GM23338 (cell line): ENCODE data around the gene SPG21. TPM values are rescaled to one million over a fixed set of nuclear protein-coding genes. Genes with fewer than 3 reads are reported as not detected.
"Not testable (repeated sequence)": the region's sequence is repeated elsewhere in the genome, so short reads cannot be mapped to it uniquely, and the experiment has no call there.

Experiments
- ATAC-seq: fragments of 200-7000 bp; cut with Tn5 transposase; 3 replicates; pipeline ENCODE4 v1.9.1; 2020
- DNase-seq: peaks from one replicate; pipeline ENCODE4 v3.0.0-alpha.2; 2015; ENCODE audit warnings: low spot score
- H2AFZ ChIP-seq: fragments of 200-600 bp; sonication (generic); 2 replicates; pipeline ENCODE4 v1.8.0; 2016; ENCODE audit warnings: antibody characterized with exemption, mild to moderate bottlenecking, moderate library complexity
- H3F3A ChIP-seq: fragments of 200-600 bp; sonication (generic); replicated peaks from 2 replicates; pipeline ENCODE4 v1.8.0; 2017; ENCODE audit warnings: antibody characterized with exemption, mixed run types, low read depth
- H3K27ac ChIP-seq: fragments of 200-600 bp; sonication (generic); 2 replicates; pipeline ENCODE4 v1.6.1; 2016; ENCODE audit warnings: low read depth
- H3K27me3 ChIP-seq: fragments of 200-600 bp; sonication (generic); 2 replicates; pipeline ENCODE4 v1.8.0; 2016; ENCODE audit warnings: mild to moderate bottlenecking, mixed run types, moderate library complexity; ENCODE audit not compliant: insufficient read depth
- H3K36me3 ChIP-seq: fragments of 200-600 bp; sonication (generic); 2 replicates; pipeline ENCODE4 v1.8.0; 2016; ENCODE audit warnings: mild to moderate bottlenecking; ENCODE audit not compliant: insufficient read depth
- H3K4me1 ChIP-seq: fragments of 200-600 bp; sonication (generic); 2 replicates; pipeline ENCODE4 v1.8.0; 2016; ENCODE audit warnings: mild to moderate bottlenecking, moderate library complexity; ENCODE audit not compliant: insufficient read depth
- H3K4me2 ChIP-seq: fragments of 200-600 bp; sonication (generic); 2 replicates; pipeline ENCODE4 v1.7.1; 2017; ENCODE audit warnings: mixed run types
- H3K4me3 ChIP-seq: fragments of 200-600 bp; sonication (generic); 2 replicates; pipeline ENCODE4 v1.6.1; 2016; ENCODE audit warnings: mixed run types
- H3K79me2 ChIP-seq: fragments of 200-600 bp; sonication (generic); replicated peaks from 2 replicates; pipeline ENCODE4 v1.8.0; 2017; ENCODE audit warnings: mild to moderate bottlenecking; ENCODE audit not compliant: insufficient read depth
- H3K9me2 ChIP-seq: fragments of 200-600 bp; sonication (generic); 2 replicates; pipeline ENCODE4 v1.8.0; 2017; ENCODE audit not compliant: insufficient read depth
- H4K20me1 ChIP-seq: fragments of 200-600 bp; sonication (generic); replicated peaks from 2 replicates; pipeline ENCODE4 v1.8.0; 2017; ENCODE audit warnings: mild to moderate bottlenecking; ENCODE audit not compliant: insufficient read depth
- H3K27ac Mint-ChIP-seq: 2 replicates; pipeline ENCODE4 v1.8.0; 2020; ENCODE audit warnings: inconsistent platforms, mild to moderate bottlenecking, moderate library complexity, mixed read lengths
- H3K27me3 Mint-ChIP-seq: 3 replicates; pipeline ENCODE4 v1.8.0; 2022; ENCODE audit warnings: low read depth, mild to moderate bottlenecking, moderate library complexity, mixed read lengths, inconsistent platforms; ENCODE audit not compliant: insufficient read depth, poor library complexity
- H3K36me3 Mint-ChIP-seq: 3 replicates; pipeline ENCODE4 v1.8.0; 2021; ENCODE audit warnings: low read depth, mild to moderate bottlenecking, inconsistent platforms, moderate library complexity, mixed read lengths
- H3K4me1 Mint-ChIP-seq: 3 replicates; pipeline ENCODE4 v1.8.0; 2020; ENCODE audit warnings: mild to moderate bottlenecking, inconsistent platforms, mixed read lengths
- H3K4me3 Mint-ChIP-seq: 3 replicates; pipeline ENCODE4 v1.8.0; 2021; ENCODE audit warnings: moderate library complexity, mild to moderate bottlenecking, inconsistent platforms, mixed read lengths
- H3K9me3 Mint-ChIP-seq: 3 replicates; pipeline ENCODE4 v1.8.0; 2020; ENCODE audit warnings: moderate library complexity, mild to moderate bottlenecking, inconsistent platforms, mixed read lengths
- CREB1 ChIP-seq: fragments of 250-450 bp; sonication (Bioruptor Pico); IDR thresholded peaks from 2 replicates; pipeline ENCODE4 v1.5.0; 2020; ENCODE audit warnings: low read depth, mild to moderate bottlenecking, moderate library complexity
- EZH2 ChIP-seq: fragments of 200-600 bp; sonication (generic); IDR thresholded peaks from one replicate; pipeline ENCODE4 v1.8.0; 2017; ENCODE audit warnings: antibody characterized with exemption, mild to moderate bottlenecking, low read depth; ENCODE audit not compliant: unreplicated experiment
- EZH2phosphoT487 ChIP-seq: fragments of 200-600 bp; sonication (generic); IDR thresholded peaks from one replicate; pipeline ENCODE4 v1.8.1; 2018; ENCODE audit warnings: antibody characterized with exemption; ENCODE audit not compliant: unreplicated experiment
- JUNB ChIP-seq: IDR thresholded peaks from one replicate; pipeline ENCODE4 v1.6.1; 2016; ENCODE audit warnings: antibody characterized with exemption; ENCODE audit not compliant: unreplicated experiment
- NANOG ChIP-seq: IDR thresholded peaks from 2 replicates; pipeline ENCODE4 v1.6.1; 2016; ENCODE audit warnings: antibody characterized with exemption, borderline replicate concordance
- REST ChIP-seq: IDR thresholded peaks from one replicate; pipeline ENCODE4 v1.6.1; 2018; ENCODE audit warnings: antibody characterized with exemption; ENCODE audit not compliant: unreplicated experiment
- STAT1 ChIP-seq: IDR thresholded peaks from one replicate; pipeline ENCODE4 v1.6.1; 2016; ENCODE audit warnings: antibody characterized with exemption; ENCODE audit not compliant: unreplicated experiment
- ZNF331 ChIP-seq: fragments of 250-450 bp; sonication (Bioruptor Pico); IDR thresholded peaks from 2 replicates; pipeline ENCODE4 v1.5.0; 2020; ENCODE audit warnings: low read depth, mild to moderate bottlenecking, moderate library complexity
- polyA plus RNA-seq: library from polyadenylated mRNA; unstranded; fragments of >200 nt; fragmentation: Nextera tagmentation; extraction: Ambion mirVana; gene quantifications from 2 replicates; pipeline ENCODE4 v1.2.1, GENCODE V29; 2016
- total RNA-seq: library from RNA; depleted of rRNA; stranded (reverse); fragments of >200 nt; shearing (Covaris generic); gene quantifications from 2 replicates; pipeline ENCODE4 v1.2.3, GENCODE V29; 2014
- TF ChIP-seq, protein P1 (sequence below), 2 experiments: fragments of 200-600 bp in 1 of 2; sonication (generic) in 1 of 2; conservative IDR thresholded peaks; 2 replicates each; pipeline versions ENCODE4 v1.5.1 to v1.6.1; 2016 to 2017; ENCODE audit warnings: antibody characterized with exemption in 2 of 2, low read depth in 2 of 2, mild to moderate bottlenecking in 2 of 2, moderate library complexity in 1 of 2

Gene SPG21
- total and polyA plus RNA-seq, 2 experiments from 2014 or later = 81.0 to 102 TPM

DNA sequence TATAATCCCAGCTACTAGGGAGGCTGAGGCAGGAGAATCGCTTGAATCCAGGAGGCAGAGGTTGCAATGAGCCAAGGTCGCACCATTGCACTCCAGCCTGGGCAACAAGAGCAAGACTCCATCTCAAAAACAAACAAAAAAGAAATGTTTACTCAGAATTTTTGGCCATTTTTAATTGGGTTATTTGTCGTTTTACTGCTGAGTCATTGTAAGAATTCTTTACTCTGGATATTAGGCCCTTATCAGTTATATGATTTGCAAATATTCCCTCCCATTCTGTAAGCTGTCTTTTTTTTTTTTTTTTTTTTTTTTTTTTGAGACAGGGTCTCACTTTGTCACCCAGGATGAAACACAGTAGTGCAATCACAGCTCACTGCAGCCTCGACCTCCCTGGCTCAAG is 21.5 kb upstream of the SPG21 start:
- H3K9me3 Mint-ChIP-seq, H3K27me3 Mint-ChIP-seq, H3F3A ChIP-seq, H3K9me2 ChIP-seq, H3K4me1 Mint-ChIP-seq, ATAC-seq, H3K4me2 ChIP-seq, H4K20me1 ChIP-seq, H3K4me1 ChIP-seq, DNase-seq, H3K79me2 ChIP-seq, H3K27ac ChIP-seq, H2AFZ ChIP-seq, H3K27ac Mint-ChIP-seq, H3K36me3 ChIP-seq, H3K4me3 ChIP-seq, H3K4me3 Mint-ChIP-seq, H3K27me3 ChIP-seq: not testable (repeated sequence)
- peaks cover 45% of the 10 kb centered on the region for H3K36me3 Mint-ChIP-seq

- no peaks in the 10 kb centered on the region for H4K20me1 ChIP-seq
- H3K79me2 ChIP-seq = no peaks in the 10 kb centered on the region
- no peaks in the 10 kb centered on the region for H3K9me2 ChIP-seq
- H3F3A ChIP-seq = no peaks in the 10 kb centered on the region
- no peaks in the 10 kb centered on the region for H3K4me1 ChIP-seq
- ATAC-seq = peak; percentile 65
- H3K4me2 ChIP-seq = no peak overlapping the region
- H3K36me3 ChIP-seq = no peaks in the 10 kb centered on the region
- Mint-ChIP-seq H3K27ac (no peak overlapping the region), H3K27me3 (no peaks in the 10 kb centered on the region), H3K4me1 (peaks cover 3% of the 10 kb centered on the region), H3K9me3 (peaks cover 4% of the 10 kb centered on the region; the same call in 1 of the 3 replicates), H3K4me3 (no peak overlapping the region), H3K36me3 (peaks cover 37% of the 10 kb centered on the region)
- H3K27me3 ChIP-seq = no peaks in the 10 kb centered on the region
- H2AFZ ChIP-seq = no peak overlapping the region
- no peak overlapping the region for H3K4me3 ChIP-seq
- no peak overlapping the region for H3K27ac ChIP-seq
- TF ChIP-seq STAT1 = no peak
- TF ChIP-seq, protein P1, sequence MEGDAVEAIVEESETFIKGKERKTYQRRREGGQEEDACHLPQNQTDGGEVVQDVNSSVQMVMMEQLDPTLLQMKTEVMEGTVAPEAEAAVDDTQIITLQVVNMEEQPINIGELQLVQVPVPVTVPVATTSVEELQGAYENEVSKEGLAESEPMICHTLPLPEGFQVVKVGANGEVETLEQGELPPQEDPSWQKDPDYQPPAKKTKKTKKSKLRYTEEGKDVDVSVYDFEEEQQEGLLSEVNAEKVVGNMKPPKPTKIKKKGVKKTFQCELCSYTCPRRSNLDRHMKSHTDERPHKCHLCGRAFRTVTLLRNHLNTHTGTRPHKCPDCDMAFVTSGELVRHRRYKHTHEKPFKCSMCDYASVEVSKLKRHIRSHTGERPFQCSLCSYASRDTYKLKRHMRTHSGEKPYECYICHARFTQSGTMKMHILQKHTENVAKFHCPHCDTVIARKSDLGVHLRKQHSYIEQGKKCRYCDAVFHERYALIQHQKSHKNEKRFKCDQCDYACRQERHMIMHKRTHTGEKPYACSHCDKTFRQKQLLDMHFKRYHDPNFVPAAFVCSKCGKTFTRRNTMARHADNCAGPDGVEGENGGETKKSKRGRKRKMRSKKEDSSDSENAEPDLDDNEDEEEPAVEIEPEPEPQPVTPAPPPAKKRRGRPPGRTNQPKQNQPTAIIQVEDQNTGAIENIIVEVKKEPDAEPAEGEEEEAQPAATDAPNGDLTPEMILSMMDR (conservative IDR thresholded peaks at IDR 0.05; ENCODE audit: low read depth in 2 of 2) = peak; percentile 20 to 50; a peak in 3 of 4 replicates
- no peak for TF ChIP-seq CREB1 (CRISPR knock-in tag)
- TF ChIP-seq NANOG = no peak
- TF ChIP-seq EZH2phosphoT487 = no peak
- peak; percentile 45 for DNase-seq
Observed at GRCh38 chr15:65008983-65009382, 19.3 kb upstream of the SPG21 start.

DNA sequence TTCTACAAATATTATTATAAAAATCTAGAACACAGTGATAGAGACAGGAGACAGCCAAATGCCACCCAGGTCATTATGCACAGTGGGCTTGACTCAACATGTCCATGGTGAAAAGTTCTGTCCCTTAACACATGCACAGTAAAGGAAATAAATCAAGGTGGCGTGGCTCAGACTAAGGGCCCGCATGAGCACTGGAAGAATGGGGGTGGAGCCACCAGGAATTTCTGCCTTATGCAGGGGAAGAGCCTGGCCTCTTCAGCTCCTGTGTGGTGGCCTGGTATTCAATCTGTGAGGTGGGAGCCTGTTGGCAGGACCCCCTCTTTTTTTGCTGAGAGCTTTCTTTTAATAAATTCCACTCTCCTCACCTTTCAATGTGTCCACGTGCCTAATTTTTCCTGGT is 17.2 kb upstream of the SPG21 start:
- Mint-ChIP-seq H3K4me1 (peaks cover 3% of the 10 kb centered on the region), H3K36me3 (peaks cover 29% of the 10 kb centered on the region), H3K9me3 (peaks cover 3% of the 10 kb centered on the region; the same call in 1 of the 3 replicates), H3K27ac (no peak overlapping the region), H3K4me3 (no peak overlapping the region), H3K27me3 (no peaks in the 10 kb centered on the region)
- Histone ChIP-seq H3F3A (no peaks in the 10 kb centered on the region), H4K20me1 (no peaks in the 10 kb centered on the region), H3K27me3 (no peaks in the 10 kb centered on the region), H3K4me3 (no peak overlapping the region), H3K27ac (no peak overlapping the region), H2AFZ (no peak overlapping the region), H3K9me2 (no peaks in the 10 kb centered on the region), H3K79me2 (no peaks in the 10 kb centered on the region), H3K36me3 (no peaks in the 10 kb centered on the region), H3K4me2 (no peak overlapping the region), H3K4me1 (no peaks in the 10 kb centered on the region)
- no peak for TF ChIP-seq REST
- TF ChIP-seq, protein P1 (conservative IDR thresholded peaks at IDR 0.05; ENCODE audit: low read depth in 2 of 2) = no peak
- no peak for TF ChIP-seq JUNB
- TF ChIP-seq CREB1 (CRISPR knock-in tag) = no peak
- TF ChIP-seq ZNF331 = no peak
- TF ChIP-seq EZH2 = no peak
- no peak for TF ChIP-seq STAT1
- DNase-seq (peak; percentile 36), ATAC-seq (peak; percentile 69)
